Liver (tissue), 9 donors: ENCODE data around the gene GSG1. TPM values are rescaled to one million over a fixed set of nuclear protein-coding genes. Genes with fewer than 3 reads are reported as not detected.

Experiments
- DNase-seq: peaks from one replicate; pipeline ENCODE4 v3.0.0-alpha.2; 2017; ENCODE audit warnings: low spot score
- H3K27ac ChIP-seq, 2 donors: one replicate each; pipeline ENCODE4 v1.7.0; 2013; ENCODE audit warnings: inconsistent platforms in 2 of 2, low read length in 2 of 2, control low read depth in 1 of 2, low read depth in 1 of 2, mild to moderate bottlenecking in 1 of 2
- H3K27me3 ChIP-seq, 4 donors: one replicate each; pipeline versions ENCODE4 v1.6.1 to v1.7.0; 2013; ENCODE audit warnings: low read length in 3 of 4, inconsistent platforms in 1 of 4, mild to moderate bottlenecking in 1 of 4, moderate library complexity in 1 of 4; ENCODE audit not compliant: control insufficient read depth in 4 of 4, insufficient read depth in 4 of 4
- H3K36me3 ChIP-seq, 4 donors: one replicate each; pipeline versions ENCODE4 v1.6.1 to v1.7.0; 2013; ENCODE audit warnings: low read length in 3 of 4, mild to moderate bottlenecking in 3 of 4, low read depth in 1 of 4, moderate library complexity in 1 of 4; ENCODE audit not compliant: control insufficient read depth in 4 of 4, insufficient read depth in 3 of 4
- H3K4me1 ChIP-seq, 4 donors: one replicate each; pipeline versions ENCODE4 v1.6.1 to v1.7.0; 2013; ENCODE audit warnings: low read length in 3 of 4, mild to moderate bottlenecking in 3 of 4, moderate library complexity in 1 of 4; ENCODE audit not compliant: control insufficient read depth in 4 of 4, insufficient read depth in 4 of 4
- H3K4me3 ChIP-seq, 3 donors: one replicate each; pipeline versions ENCODE4 v1.6.1 to v1.7.0; 2013; ENCODE audit warnings: low read length in 3 of 3, control low read depth in 1 of 3, low read depth in 1 of 3, mild to moderate bottlenecking in 1 of 3
- H3K9ac ChIP-seq, 2 donors: one replicate each; pipeline ENCODE4 v1.7.0; 2013; ENCODE audit warnings: low read length in 2 of 2, mild to moderate bottlenecking in 2 of 2, moderate library complexity in 2 of 2, control low read depth in 1 of 2, low read depth in 1 of 2
- H3K9me3 ChIP-seq, 4 donors: one replicate each; pipeline versions ENCODE4 v1.6.1 to v1.7.0; 2013; ENCODE audit warnings: low read length in 3 of 4; ENCODE audit not compliant: control insufficient read depth in 4 of 4
- CTCF ChIP-seq: fragments of 150-350 bp; IDR thresholded peaks from 2 replicates; pipeline ENCODE4 v1.5.1; 2017; ENCODE audit warnings: improper control_type of control experiment, low read depth, low read length; ENCODE audit not compliant: missing input control
- EGR1 ChIP-seq, 2 donors: IDR thresholded peaks; 2 replicates each; pipeline ENCODE4 v1.6.1; 2016 to 2018; ENCODE audit warnings: antibody characterized with exemption in 2 of 2, low read depth in 2 of 2
- FOXA1 ChIP-seq: IDR thresholded peaks from 2 replicates; pipeline ENCODE4 v1.6.1; 2016; ENCODE audit warnings: antibody characterized with exemption
- FOXA2 ChIP-seq: IDR thresholded peaks from 2 replicates; pipeline ENCODE4 v1.6.1; 2016; ENCODE audit warnings: antibody characterized with exemption
- GABPA ChIP-seq, 2 donors: IDR thresholded peaks in 1 of 2; conservative IDR thresholded peaks in 1 of 2; 2 replicates each; pipeline ENCODE4 v1.6.1; 2016; ENCODE audit warnings: antibody characterized with exemption in 2 of 2, mild to moderate bottlenecking in 1 of 2, moderate library complexity in 1 of 2
- HNF4A ChIP-seq, 2 donors: conservative IDR thresholded peaks; 2 replicates each; pipeline ENCODE4 v1.6.1; 2016; ENCODE audit warnings: antibody characterized with exemption in 2 of 2, mild to moderate bottlenecking in 2 of 2
- HNF4G ChIP-seq: IDR thresholded peaks from 2 replicates; pipeline ENCODE4 v1.6.1; 2016; ENCODE audit warnings: antibody characterized with exemption
- JUND ChIP-seq, 2 donors: IDR thresholded peaks; 2 replicates each; pipeline ENCODE4 v1.6.1; 2016; ENCODE audit warnings: antibody characterized with exemption in 2 of 2
- NR2F2 ChIP-seq: IDR thresholded peaks from 2 replicates; pipeline ENCODE4 v1.6.1; 2016; ENCODE audit warnings: antibody characterized with exemption
- RAD21 ChIP-seq, 2 donors: IDR thresholded peaks; 2 replicates each; pipeline ENCODE4 v1.6.1; 2016; ENCODE audit warnings: antibody characterized with exemption in 2 of 2, mild to moderate bottlenecking in 2 of 2
- RXRA ChIP-seq, 2 donors: IDR thresholded peaks; 2 replicates each; pipeline ENCODE4 v1.6.1; 2017 to 2018; ENCODE audit warnings: antibody characterized with exemption in 2 of 2, mild to moderate bottlenecking in 1 of 2
- SP1 ChIP-seq: IDR thresholded peaks from 2 replicates; pipeline ENCODE4 v1.6.1; 2018; ENCODE audit warnings: antibody characterized with exemption, mild to moderate bottlenecking
- TAF1 ChIP-seq: conservative IDR thresholded peaks from 2 replicates; pipeline ENCODE4 v1.6.1; 2016; ENCODE audit warnings: antibody characterized with exemption, mild to moderate bottlenecking
- YY1 ChIP-seq: IDR thresholded peaks from 2 replicates; pipeline ENCODE4 v1.6.1; 2016; ENCODE audit warnings: antibody characterized with exemption, mild to moderate bottlenecking
- ZBTB33 ChIP-seq: IDR thresholded peaks from 2 replicates; pipeline ENCODE4 v1.6.1; 2016; ENCODE audit warnings: antibody characterized with exemption
- WGBS: extraction: QIAGEN DNeasy Blood & Tissue Kit; methylation state at CpG from one replicate; pipeline ENCODE4 v1.1.7; 2013; 5-methylcytosine and 5-hydroxymethylcytosine counted together
- polyA plus RNA-seq, 2 donors: library from polyadenylated mRNA; stranded (reverse) in 1 of 2; unstranded in 1 of 2; fragments of 200-250 nt in 1 of 2; fragments of >200 nt in 1 of 2; fragmentation: Nextera tagmentation in 1 of 2; extraction: Ambion mirVana in 1 of 2; gene quantifications; one replicate each; pipeline versions ENCODE4 v1.2.1 to v1.2.3, GENCODE V29; 2013 to 2015
- total RNA-seq, 2 donors: library from RNA; depleted of rRNA; stranded (reverse); fragments of >200 nt; gene quantifications; one replicate each; pipeline ENCODE4 v1.2.3, GENCODE V29; 2014
- TF ChIP-seq, protein P1 (sequence below): IDR thresholded peaks from 2 replicates; pipeline ENCODE4 v1.6.1; 2016; ENCODE audit warnings: antibody characterized with exemption
- donor health status: healthy.
- donor health status: healthy.
- donor health status: healthy.
- donor health status: healthy.
- donor health status: healthy.

The GSG1 gene
- total and polyA plus RNA-seq, 4 donors: not detected

- Histone ChIP-seq H3K9ac (no peak overlapping the region), H3K27ac (no peak overlapping the region), H3K27me3 (no peaks in the 10 kb centered on the region), H3K4me3 (no peak overlapping the region), H3K36me3 (no peaks in the 10 kb centered on the region), H3K9me3 (no peaks in the 10 kb centered on the region), H3K4me1 (no peaks in the 10 kb centered on the region)
- TF ChIP-seq, protein P1, sequence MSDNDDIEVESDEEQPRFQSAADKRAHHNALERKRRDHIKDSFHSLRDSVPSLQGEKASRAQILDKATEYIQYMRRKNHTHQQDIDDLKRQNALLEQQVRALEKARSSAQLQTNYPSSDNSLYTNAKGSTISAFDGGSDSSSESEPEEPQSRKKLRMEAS: no peak
- no peak for TF ChIP-seq HNF4G
- TF ChIP-seq GABPA (IDR thresholded peaks at IDR 0.05 in 1 of 2, conservative IDR thresholded peaks at IDR 0.05 in 1 of 2): no peak
- TF ChIP-seq RAD21 (IDR thresholded peaks at IDR 0.05): no peak
- TF ChIP-seq SP1: no peak
- no peak for DNase-seq
- WGBS: 96% methylated on average over 2 of the region's 2 CpGs
Measured at GRCh38 chr12:13125996-13126395, 22.5 kb upstream of the GSG1 start.

GRCh38 chr12:13124656-13125505 is 21.4 kb upstream of the GSG1 start:
- DNase-seq: no peak
- H3K4me3 ChIP-seq: no peak overlapping the region
- H3K4me1 ChIP-seq: no peaks in the 10 kb centered on the region
- H3K27me3 ChIP-seq: no peaks in the 10 kb centered on the region
- H3K9me3 ChIP-seq: no peaks in the 10 kb centered on the region
- 74% methylated on average over 8 of the region's 8 CpGs for WGBS
- TF ChIP-seq, protein P1: no peak
- TF ChIP-seq ZBTB33 (no peak), HNF4G (no peak), FOXA2 (no peak), RAD21 (IDR thresholded peaks at IDR 0.05) (no peak), EGR1 (IDR thresholded peaks at IDR 0.05; ENCODE audit: low read depth in 2 of 2) (no peak), CTCF (no peak), NR2F2 (no peak), JUND (IDR thresholded peaks at IDR 0.05) (no peak), YY1 (no peak), FOXA1 (no peak), HNF4A (conservative IDR thresholded peaks at IDR 0.05) (no peak), GABPA (IDR thresholded peaks at IDR 0.05 in 1 of 2, conservative IDR thresholded peaks at IDR 0.05 in 1 of 2) (no peak), RXRA (IDR thresholded peaks at IDR 0.05) (no peak), SP1 (no peak), TAF1 (no peak)
- H3K9ac ChIP-seq: no peak overlapping the region
- no peaks in the 10 kb centered on the region for H3K36me3 ChIP-seq
- H3K27ac ChIP-seq: no peak overlapping the region
